NCI-H345 treated with DMSO at 0.1 percent for 48 hours (cell line): ENCODE measurements around the gene NRXN3.

Experiments used
- DNase-seq: peaks from one replicate; lab custom pipeline; 2025; ENCODE audit not compliant: unreplicated experiment; lab: John Stamatoyannopoulos, UW

The NRXN3 gene

DNA sequence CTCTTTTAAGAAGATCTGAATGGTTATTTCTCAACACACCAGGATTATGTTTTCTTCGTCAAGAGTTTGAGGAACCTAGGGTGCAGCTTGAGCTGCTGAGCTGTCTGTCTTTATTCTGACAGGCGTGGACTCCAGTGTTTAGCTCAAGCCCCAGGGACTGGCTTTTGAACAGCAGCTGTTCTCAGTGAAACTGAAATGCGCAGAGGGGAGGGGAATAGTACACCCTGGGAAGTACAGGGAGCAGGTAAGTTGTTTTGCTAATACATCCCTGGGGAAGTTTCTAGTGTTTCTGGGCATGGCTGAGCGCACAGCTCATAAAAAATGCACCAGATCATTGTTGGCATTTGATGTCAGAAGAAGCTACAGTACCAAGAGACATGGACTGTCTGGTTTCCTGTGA, 1381.3 kb downstream of the NRXN3 start:
- DNase-seq = peak; percentile 54

DNA sequence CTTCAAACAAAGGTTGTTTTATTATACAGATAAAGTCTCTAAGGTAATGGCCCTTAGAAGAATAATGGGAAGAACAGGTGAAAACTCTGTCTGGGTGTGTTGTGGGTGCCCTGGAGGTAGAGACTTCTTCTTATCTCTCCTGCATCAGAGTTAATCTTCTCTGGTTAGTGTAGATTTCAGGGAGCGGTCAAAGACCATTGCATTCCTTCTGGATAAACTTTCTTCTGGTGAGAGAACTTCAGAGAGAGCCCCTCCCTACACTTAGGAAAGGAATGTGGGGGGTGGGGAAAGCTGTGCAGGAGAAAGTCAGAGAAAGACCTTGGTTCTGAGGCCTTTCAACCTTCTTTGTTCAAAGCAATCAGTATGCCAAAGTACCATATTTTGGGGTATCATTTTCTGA, 1382.6 kb downstream of the NRXN3 start:
- DNase-seq = no peak

DNA sequence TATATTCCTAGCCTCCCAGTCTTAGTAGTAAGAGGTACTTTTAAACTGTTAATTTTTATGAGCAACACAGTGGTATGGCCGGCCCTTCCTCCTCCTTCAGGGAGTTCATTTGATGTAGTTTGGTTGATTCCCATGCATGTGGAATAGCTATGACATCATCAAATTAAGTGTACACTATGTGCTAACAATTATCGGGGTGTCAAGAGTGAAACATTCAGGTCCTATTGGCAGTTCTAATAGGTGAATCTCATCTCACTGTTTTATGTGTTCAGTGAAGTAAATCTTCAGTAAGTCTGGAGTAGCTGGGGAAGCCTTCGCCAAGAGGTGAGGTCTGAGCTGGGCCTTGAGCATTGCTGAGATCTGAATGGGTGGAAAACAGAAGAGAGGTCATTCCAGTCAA, 1384.6 kb downstream of the NRXN3 start:
- DNase-seq = no peak

DNA sequence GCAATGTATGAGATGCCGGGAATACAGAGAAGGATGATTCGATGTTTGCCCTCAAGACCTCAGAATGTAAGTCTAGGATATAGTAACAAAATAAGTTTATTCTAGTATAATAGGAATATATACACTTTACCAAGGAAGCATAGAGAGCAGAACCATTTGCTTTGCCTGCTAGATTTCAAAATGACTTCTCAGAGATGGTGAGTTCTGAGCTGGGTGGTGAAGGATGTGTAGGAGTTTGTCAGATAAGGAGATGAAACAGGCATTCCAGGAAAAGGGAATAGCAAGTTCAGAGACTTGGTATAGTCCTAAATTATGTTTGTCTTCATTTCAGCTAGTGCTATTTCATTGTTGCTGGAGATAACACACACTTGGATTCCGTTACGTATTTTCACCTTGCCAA, 1385.3 kb downstream of the NRXN3 start:
- no peak for DNase-seq

DNA sequence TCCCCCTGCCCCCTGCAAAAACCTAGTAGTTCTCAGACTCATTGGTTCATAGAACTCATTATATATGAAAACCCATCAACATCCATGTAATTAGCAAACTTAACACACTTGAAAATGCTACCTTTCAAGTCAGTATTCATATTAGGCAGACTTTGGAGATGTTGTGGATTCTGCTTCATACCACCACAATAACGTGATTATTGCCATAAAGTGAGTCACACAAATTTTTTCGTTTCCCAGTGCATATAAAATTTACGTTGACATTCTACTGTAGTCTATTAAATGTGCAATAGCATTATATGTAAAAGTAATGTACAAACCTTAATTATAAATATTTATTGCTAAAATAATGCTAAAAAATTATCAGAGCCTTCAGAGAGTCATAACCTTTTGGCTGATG, 1387.1 kb downstream of the NRXN3 start:
- DNase-seq = no peak

DNA sequence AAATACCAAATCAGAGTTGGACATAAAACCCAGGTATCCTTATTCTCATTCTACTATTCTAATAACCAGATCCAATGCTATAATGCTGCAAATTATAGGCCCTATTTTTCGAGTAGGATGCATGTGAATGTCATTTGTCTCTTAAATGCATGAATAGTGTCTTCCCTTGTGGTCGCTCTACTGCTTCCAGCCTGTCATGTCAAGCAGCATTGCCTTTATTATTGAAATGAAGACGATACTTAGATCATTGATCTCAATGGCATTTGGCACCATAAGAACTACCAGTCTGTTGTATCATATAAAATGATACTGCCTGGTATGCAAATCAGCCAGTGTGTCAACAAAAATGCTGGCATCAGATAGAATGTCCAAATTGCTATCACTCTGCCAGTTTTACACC, 1392.0 kb downstream of the NRXN3 start:
- no peak for DNase-seq

DNA sequence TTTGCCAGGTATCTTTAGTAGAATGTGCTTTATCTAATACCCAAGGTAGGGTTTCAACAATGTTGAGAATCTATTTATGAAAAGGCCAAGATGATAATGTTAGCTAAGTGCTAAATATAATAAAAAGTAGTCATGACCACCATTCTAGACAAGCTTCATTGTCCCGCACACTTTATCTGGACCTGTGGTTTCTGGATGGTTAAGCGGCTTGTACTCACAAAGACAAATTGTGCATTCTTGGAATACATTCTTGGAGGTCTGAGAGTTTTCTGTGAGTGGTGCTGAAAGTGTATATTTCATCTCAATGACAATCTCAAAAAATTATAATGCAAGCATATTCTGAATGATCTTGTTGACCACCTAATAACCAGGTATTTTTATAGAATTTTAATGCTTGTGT, 1394.2 kb downstream of the NRXN3 start:
- no peak for DNase-seq

DNA sequence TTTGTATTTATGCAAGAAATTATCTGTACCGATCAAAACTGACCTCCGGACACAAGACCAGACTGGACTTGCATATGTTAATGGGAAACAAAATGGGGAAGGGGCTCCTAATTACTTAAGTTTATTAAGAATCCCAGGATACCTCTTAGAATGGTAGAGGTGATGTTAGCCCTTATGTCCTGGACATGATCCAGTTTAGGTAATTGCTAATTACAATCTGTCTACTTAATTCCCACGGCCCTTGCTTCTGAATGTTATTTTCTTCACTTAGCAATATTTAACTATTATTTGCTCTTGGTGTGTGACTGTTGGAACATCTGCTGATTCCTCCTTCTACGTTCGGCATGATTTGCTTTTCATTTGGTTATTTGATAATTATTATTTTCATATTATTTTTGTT, 1397.1 kb downstream of the NRXN3 start:
- DNase-seq = no peak

DNA sequence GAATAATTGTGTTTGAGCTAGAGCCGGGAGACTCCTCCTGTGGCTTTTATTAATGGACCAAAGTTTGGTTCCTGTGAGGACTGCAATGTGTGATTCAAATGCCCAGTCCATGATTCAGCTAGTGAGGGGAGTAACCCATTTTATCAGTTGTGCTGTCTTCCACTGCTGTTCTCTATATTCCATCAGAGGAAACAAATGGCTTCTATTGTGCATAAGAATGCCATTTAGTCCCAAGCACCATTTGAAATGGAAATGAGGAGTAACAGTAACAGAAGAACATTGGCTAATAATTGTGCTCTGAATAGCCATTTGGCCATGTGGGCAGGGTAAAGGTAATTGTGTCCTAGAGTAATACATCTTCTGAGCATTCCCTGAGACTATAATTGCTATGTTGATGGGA, 1398.4 kb downstream of the NRXN3 start:
- DNase-seq = no peak

DNA sequence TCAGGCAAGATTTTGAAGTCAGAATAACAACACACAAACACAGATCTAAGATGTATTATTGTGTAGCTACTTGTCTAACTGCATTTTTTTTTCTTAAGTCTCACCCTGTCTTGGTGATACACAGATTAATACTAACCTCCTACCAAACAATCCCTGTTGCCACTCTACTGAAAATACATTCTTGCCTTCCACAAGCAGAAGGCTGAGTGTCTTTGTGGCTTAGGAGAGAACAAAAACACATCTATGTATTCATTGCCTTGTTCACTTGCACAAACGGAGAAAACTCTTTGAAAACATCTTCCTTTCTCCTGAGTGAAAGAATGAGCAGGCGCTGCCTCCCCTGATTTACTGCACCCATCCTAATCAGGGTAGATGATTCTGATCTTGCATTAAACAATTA, 1398.9 kb downstream of the NRXN3 start:
- no peak for DNase-seq

DNA sequence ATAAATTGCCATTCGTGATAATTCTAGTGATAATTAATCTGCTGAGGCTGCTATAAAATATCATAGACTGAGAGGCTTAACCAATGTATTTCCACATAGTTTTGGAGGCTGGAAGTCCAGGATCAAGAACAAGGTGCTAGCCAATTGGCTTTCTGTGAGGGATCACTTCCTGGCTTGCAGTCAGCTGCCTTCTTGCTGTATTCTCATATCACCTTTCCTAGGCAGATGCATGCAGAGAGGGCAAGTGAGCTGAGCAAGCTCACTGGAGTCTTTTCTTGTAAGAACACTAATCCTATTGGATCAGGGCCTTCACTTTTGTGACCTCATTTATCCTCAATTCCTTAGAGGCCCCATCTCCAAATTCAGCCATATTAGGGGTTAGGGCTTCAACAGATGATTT, 1400.5 kb downstream of the NRXN3 start:
- DNase-seq = no peak

DNA sequence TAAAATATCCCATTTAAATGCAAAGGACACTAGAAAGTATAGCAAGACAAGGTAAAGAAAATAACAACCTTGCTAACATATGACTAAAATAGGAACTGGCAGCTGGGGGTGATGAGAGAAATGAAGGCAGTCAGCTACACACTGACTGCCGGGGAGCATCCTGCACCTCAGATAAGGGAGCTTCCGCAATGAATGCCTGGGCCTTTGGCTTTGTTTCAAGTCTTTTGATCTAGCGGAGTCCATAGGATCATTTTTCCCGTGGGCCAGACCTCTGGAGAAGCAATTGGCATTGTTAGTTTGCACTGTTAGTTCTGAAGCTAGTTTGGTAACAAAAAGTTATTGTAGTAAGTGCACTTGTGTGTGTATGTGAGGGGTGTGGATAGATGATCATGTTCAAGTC, 1401.2 kb downstream of the NRXN3 start:
- DNase-seq = no peak

DNA sequence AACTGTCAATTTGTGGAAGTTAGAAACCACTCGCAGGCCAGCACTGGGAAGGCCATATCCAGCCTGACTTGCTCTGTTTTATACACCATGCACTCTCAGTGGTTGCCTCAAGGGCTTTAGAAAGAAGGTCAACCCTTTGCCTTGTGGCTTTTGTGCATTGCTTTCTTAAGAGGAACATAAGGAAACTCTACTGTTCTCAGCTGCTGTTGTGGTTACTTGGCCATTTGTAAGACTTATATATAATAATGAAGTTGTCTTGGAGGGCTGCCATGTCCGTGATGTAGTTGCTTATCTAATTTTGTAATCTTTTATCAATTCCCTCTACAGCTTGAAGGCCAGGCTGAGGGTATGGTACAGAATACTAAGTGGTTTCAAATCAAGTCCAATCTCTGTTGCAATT, 1403.3 kb downstream of the NRXN3 start:
- DNase-seq = no peak

DNA sequence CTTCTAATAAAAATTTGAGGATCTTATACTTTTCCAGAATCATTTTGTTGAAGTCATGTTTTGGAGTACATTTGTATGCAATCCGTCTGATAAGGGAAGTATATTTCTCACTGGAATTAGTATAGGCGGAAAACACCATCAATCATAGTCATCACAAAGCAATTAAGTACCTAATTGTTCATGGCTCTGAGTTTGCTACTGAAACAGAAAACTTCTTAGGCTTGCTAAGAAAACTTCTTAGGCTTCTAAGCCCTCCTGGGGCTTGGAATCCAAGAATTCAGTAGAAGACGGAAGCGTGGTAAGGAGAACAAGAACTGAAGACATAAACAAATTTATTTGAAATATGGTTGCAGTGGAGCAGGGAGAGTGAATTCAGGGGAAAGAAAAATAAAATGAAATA, 1404.9 kb downstream of the NRXN3 start:
- no peak for DNase-seq

DNA sequence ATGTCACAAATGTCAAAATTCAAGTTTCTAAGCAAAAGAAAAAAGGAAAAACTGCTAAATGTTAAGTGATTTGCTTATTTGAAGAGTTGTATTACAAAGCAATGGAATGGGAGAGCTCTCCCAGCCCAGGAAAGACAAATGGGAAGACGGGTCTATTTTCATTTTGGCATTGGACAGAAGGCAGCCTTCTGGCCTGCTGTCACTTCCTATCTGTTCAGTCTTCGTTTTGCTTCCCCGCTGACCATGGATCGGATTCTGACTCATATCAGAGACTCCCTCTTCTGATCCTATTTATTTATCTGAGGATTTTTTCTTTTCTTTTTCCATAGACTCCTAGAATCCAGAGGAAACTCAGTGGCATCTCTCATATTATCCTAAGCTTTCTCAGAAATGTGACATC, 1406.3 kb downstream of the NRXN3 start:
- no peak for DNase-seq

DNA sequence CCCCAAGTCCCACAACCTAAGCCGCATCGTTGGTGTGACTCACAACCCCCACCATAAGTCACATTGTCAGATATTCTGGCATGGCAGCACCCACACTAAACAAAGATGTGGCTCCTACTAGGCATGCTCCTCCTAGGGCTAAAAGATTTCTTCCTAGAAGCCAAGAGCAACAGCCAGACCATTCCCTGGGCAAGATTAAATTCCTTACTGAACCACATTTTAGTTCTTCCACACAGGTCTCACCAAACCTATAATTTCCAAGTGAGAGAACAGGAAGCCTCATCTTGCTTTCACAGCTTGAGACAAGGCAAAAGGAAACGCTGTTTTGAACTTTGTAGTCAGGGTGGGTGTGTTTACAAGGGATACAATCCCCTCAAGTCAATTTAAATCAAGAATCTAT, 1408.3 kb downstream of the NRXN3 start:
- no peak for DNase-seq

DNA sequence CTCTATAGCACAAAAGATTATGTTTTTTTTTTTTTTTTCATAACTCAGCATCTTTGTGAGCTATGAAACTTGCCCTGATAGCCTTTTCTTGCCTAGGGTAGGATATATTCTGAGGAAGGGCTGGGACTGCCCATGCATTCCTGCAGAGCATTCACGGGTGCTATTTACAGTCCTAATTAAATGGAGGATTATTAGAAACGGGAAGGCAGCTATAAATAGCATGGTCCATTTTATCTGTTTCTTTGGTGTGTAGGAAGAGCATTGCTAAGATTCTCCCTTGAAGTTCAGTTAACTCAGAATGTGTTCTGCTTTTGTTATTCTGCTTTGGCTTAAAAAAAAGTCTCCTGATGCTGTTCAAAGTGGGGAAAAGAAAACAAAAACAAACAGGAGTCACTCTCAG, 1410.2 kb downstream of the NRXN3 start:
- no peak for DNase-seq

DNA sequence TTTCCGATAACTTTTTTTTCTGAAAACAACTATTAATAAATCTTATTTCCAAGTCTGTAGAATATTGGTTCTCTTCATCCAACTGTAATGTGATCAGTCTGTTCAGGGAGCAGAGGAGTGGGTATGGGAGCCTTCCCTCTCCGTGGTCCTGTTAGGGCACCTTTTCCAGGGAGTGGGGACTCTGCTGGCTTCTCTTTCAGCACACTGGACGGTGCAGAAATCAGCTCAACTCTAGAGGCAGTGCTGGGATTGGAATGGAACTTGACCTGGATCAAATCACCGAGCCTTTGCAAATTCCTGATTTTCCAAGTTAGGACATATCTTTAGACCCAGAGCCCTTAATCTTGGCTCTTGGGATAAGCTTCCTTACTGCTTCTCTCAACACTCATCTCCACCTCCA, 1410.7 kb downstream of the NRXN3 start:
- no peak for DNase-seq

DNA sequence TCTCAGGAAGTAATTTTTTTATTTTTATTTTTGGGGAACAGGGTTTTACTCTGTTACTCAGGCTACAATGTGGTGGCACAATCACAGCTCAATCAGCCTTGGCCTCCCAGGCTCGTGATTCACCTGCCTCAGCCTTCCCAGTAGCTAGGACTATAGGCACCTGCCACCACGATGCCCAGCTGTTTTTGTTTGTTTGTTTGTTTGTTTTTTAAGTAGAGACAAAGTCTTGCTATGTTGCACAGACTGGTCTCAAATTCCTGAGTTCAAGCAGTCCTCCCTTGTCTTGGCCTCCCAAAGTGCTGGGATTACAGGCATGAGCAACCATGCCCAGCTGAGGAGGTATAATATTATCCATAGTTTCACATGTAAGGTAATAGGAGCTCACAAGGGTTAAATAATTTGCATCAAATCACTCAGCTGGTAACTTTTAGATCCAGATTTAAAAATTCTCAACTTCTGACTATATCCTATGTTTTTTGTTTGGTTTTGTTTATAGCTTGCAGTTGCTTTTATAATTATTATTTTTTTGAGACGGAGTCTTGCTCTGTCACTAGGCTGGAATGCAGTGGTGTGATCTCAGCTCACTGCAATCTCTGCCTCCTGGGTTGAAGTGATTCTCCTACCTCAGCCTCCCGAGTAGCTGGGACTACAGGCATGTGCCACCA, 1411.9 kb downstream of the NRXN3 start:
- DNase-seq = no peak

DNA sequence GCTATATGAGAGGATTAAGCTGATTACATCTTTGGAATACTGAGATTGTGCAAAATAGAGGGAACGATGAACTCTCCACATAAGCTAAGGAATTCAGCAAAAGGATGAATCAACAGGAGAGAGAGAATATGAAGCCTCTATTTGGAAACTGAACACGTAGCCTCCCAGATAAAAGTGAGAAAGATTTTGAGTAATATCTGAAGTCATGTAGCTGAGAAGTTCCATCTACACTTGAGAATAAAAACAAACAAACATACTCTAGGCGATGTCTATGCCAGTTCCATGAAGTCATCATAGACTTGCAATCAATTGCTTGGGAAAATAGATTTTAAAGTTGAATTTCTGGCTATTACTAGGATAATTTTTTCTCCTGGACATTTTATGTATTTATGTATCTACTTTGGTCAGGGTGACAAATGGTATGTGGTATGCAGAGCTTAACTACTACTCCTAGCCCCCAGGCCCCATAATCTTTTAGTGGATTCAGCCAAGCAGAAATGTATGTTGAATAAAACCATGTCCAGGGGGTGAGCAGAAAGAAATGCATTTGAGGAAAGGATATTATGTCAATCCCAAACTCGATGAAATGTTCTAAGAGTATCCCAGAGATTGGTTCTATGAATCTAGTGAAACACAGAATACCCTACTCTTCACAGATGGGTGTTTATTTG, 1413.7 kb downstream of the NRXN3 start:
- DNase-seq = no peak

DNA sequence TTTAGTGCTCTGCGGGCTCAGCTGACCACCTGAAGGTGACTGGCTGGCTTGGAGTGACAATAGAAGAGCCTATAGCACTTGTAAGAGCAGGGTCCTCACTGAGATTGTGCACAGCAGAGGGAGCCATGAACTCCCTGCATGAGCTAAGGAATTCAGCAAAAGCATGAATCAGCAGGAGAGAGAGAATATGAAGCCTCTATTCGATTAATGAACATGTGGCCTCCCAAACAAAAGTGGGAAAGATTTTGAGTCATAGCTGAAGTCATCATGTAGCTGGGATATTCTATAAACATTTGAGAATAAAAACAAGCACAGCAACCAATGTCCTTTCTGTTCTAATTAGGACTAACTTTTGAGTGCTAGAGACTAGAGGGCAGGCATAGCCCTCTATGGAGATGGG, 1414.5 kb downstream of the NRXN3 start:
- DNase-seq = no peak

DNA sequence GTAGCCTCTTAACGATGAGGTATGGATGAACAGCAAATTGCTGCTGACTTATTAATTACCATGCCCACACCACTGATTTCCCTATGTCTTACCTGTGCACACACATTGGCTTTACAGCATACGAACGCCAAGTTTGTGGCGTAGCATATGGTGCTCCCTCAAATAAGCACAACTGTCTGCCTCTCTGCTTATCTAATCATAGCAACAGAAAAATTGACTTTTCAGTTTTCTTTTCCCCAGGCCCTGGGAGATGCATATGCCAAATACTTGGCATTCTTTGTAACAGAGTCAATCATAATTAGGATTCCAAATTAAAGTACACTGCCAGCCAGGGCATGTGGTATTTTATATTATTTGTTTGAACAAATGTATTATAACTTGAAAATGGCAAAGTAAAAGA, 1415.7 kb downstream of the NRXN3 start:
- DNase-seq = no peak

DNA sequence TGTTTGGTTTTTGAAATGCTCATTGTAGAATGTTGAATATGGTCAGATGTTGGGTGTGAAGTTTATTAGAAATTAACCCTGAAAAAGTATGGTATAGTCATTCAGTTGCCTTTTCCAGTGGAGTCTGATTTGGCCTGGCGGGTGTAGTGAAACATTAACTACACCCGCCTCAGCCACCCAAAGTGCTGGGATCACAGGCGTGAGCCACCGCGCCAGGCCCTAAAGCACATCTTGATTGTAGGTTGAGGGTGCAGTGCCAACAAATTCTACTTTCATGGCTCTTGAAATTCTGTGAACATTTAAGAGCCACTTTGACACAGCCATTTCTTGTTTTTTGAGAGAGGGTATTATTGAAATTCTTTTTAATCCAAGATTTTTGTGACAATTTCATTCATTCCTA, 1416.2 kb downstream of the NRXN3 start:
- DNase-seq = no peak
